Frontal cortex (tissue), 4 donors: ENCODE data around the gene SPRY4. TPM values are rescaled to one million over a fixed set of nuclear protein-coding genes. Genes with fewer than 3 reads are reported as not detected.
A peak's percentile ranks its signal among the peaks of the same experiment; 100 is the strongest.
"Not testable (repeated sequence)": the region's sequence is repeated elsewhere in the genome, so short reads cannot be mapped to it uniquely, and the experiment has no call there.

Experiments used
- DNase-seq, 2 donors: peaks; one replicate each; pipeline ENCODE4 v3.0.0; 2012; ENCODE audit warnings: low spot score in 2 of 2
- FAIRE-seq: peaks from 2 replicates; lab custom pipeline; 2012; peaks lifted over from hg19 to GRCh38; lab: Jason Lieb, UNC
- total RNA-seq: library from RNA; depleted of rRNA; stranded (reverse); fragments of >200 nt; gene quantifications from one replicate; pipeline ENCODE4 v1.2.3, GENCODE V29; 2014
- donor health status: control.
- donor health status: control.
- donor health status: control.

Gene SPRY4
- total RNA-seq, 1 donor from 2014 or later = 4.5 TPM

DNA sequence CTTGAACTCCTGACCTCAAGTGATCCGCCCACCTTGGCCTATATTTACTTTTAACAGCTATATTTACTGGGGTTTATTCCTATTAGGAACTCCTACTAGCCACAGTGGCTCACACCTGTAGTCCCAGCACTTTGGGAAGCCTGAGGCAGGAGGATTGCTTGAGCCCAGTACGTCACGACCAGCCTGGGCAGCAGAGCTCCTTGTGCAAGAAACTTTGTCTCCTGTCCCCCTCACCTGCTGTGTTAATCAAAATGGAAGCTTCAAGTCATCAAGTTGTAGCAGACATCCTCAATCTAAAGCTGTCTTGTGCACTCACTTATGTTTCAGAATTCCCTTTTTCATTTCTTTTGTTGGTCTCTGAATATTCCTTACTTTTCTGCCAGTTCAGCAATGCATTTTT lies 15.0 kb upstream of the SPRY4 start:
- FAIRE-seq (no peak), DNase-seq (no peak)

DNA sequence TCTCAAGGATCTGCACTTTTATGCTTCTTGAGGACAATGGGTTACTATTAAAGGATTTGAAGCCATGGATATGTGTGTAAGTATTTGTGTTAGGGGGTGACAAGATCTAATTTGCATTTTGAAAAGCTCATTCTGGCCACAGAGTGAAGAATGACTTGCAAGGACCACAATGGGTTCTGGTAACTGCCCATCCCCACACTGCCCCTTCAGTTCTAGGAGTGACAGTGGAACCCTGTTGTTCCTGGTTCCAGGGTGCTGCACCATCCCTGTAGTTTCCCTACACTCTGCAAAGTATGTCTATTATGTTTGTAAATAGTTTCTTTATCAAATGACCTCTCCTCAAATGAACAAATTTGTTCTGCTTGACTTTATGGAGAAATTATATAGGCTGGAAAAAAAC lies 9.7 kb upstream of the SPRY4 start:
- DNase-seq = no peak
- no peak for FAIRE-seq

DNA sequence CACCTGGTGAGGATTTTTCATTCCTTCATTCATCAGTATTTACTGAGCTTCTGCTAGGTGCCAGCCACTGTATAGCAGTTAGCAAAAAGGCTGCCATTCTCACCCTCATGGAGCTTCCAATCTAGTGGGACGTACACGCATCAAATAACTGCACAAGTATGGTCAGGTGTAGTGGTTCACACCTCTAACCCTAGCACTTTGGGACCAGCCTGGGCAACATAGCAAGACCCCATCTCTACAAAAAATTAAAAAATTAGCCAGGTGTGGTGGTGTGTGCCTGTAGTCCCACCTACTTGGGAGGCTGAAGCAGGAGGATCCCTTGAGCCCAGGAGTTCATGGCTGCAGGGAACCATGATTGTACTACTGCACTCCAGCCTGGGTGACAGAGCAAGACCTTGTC lies 8.9 kb upstream of the SPRY4 start:
- not testable (repeated sequence) for FAIRE-seq, DNase-seq

DNA sequence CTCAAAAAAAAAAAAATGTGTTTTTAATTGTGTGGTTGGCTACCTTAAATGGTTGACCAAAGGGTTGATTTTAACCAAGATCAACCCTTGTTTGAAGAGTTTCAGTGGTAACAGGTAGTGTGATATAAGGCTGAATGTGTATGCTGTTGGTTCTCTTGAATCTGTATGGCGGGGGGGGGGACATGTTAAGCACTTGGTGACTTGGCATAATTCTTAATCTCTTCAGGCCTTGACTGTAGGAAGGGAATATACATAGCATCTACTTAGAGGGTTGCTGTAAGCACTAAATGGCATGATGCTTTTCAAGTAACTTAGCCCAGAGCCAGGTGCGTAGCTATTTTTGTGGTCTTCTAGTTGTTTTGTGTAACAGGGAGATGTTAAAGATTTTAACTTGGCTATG lies 5.6 kb upstream of the SPRY4 start:
- DNase-seq (no peak), FAIRE-seq (no peak)

DNA sequence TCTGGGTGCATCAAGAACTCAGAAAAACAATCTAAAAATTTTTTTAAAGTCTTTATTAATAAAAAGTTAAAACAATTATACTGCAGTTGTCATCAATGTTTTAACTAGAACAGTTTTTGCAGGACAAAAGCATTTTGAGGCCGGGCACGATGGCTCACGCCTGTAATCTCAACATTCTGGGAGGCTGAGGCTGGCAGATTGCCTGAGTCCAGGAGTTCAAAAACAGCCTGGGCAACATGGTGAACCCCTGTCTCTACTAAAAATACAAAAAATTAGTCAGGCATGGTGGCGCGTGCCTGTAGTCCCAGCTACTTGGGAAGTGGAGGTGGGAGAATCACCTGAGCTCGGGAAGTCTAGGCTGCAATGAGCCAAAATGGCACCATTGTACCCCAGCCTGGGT lies 5.2 kb upstream of the SPRY4 start:
- DNase-seq (no peak), FAIRE-seq (no peak)

DNA sequence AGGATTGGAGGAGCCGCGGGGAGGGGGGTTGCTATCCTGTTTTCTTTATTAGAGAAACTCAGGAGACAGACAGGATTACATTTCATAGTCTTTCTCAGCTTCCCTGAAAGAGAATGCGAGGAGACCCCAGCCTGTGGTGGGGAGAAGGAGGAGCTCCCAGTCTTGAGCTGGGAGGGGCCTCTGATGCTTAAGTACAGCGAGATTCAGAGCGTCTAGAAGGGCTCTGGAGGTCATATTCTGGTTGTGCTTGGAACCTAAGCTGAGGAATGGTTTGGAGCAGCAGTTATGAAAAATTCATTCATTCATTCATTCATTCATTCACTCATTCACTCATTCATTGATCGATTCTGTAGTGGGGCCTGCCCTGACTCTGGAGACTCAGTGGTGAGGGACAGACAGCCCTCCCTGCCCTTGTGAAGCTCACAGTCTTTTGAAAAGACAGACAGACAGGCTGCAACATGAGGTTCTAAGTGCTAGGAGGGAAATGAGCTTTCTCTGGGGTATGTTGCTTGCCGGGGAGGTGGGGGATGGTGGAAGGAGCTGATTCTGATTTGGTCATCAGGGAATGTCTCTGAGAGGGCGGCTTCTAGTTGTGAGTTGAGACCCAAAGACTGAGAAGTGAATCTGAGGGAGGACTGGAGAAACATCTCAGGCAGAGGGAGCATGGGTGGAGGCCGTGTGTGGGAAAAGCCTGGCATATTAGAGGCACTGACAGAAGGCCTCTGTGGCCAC lies 2.5 kb upstream of the SPRY4 start:
- FAIRE-seq = no peak

DNA sequence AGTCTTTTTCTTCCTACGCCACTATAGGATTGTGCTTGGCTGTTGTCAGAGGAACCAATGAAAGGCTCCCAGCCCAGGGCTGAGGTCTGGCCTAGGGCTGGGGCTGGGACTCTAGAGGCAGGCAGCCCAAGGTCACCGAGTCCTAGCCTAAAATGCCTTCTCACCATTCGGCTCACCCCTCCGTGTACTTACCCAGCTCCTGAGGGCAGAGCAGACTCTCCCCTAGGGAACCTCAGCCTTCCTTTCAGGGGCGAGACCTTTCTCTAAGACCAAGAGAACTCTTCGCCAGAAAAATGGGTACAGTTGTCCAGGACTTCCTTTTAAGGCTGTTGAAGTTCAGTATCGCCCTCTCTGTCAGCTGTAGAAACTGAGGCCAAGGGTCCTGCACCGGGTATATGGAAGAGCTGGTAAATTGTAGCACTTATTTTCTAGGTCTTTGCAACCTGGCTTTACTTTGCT lies 1.7 kb upstream of the SPRY4 start:
- DNase-seq = no peak
- FAIRE-seq = no peak

More for the DNA sequence above, 2.5 kb upstream of the SPRY4 start:
- DNase-seq = no peak

DNA sequence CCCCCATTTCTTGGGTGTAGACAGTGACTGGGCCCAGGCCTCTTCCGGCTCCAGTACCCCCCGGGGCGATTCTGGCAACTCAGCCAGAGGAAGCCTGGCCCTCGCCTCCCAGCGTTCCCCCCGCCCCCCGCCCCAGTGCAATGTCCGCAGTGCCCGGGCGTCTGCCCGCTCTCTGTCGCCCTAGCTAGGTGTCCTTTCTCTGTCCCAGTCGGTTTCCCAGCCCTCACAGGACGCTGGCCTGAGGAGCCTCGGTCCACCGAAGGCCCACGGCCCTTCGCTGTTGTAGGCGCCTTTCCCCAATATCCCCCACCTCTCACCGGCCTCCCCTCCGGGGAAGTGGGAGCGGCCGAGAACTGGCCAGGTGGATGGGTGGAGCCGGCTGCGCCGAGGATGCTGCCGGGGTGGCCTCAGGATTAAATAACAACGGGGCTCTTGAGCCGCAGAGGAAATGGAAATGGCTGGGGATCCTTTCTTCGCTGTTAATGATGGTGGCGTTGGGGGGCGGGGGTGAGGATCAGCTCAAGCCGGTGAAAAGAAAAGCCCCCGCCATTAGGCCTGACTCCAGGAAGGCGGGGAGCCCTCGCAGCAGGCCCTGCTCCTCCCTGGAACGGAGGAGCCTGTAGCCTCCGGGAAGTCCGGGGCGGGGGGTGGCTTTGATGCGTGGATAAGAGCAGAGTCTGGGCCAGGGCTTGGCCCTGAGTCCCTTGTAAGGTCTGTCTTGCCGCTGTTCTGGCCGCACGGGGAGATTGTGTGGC lies 1.1 kb upstream of the SPRY4 start:
- no peak for FAIRE-seq
- peak in 1 of 2 donors; percentile 51 for DNase-seq

DNA sequence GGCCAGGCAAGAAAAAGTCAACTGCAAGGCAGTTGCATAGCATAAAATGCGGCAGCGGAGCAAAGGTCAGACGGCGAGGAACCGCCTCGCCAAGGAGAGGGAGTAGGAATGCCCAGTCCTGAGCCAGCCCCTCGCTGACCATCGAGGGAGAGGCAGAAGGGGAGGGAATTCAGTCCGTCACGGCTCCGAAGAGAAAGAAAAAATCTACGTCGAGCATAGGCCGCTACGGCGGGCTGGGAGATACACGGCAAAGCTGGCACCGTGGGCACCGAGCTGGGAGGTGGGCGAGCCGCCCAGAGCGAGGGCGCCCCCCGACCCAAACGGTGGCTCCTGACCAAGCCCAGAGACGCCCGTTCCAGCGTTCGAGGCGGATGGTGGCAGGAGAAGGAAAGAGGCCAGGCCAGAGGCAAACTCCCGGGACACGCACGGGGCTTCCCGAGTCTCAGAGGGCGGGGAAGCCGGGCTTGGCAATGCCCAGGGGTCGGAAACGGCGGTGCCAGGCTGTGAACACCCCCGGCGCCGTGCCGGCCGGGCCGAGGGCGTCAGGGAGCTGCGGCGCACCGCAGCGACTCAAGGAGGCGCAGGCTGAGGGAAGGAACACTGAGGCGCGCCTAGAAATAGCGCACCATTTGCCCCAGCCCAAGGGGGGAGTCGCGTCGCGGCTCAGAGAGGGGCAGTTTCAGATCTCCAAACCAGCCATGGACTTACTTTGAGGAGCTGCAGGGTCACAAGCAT lies 518 bp downstream of the SPRY4 start:
- FAIRE-seq = no peak
- DNase-seq = peak in 1 of 2 donors; percentile 40

DNA sequence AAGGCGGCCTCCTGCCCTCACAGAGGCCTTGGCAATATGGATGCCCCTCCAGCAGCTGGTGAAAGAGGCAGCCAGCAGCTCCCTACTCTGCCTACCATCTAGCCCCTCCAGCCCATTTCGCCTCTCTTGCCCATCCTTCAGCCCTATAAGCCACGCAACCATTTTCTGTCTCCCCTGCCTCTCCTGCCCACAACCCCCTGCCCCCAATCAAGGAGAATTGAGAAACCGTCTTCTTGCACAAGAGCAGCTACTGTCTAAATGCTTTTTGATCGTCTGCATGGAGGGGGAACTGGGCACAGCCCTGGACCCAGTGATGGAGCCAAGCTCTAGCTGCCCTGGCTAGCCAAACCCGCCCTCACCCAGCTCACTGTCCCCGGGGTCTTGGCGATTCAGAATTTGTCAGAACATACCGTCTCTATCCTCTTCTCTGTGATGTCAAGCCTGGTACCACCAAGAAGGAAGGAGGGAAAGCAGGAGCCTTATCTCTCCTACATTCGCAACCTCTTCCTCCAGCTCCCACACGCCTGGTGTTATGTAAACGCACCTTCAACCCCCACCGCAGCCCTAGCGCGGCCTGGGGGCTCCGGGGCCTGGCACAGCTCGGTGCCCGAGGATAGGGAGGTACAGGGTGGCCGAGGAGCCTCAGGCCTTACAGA lies 1.2 kb downstream of the SPRY4 start:
- FAIRE-seq (no peak), DNase-seq (no peak)

DNA sequence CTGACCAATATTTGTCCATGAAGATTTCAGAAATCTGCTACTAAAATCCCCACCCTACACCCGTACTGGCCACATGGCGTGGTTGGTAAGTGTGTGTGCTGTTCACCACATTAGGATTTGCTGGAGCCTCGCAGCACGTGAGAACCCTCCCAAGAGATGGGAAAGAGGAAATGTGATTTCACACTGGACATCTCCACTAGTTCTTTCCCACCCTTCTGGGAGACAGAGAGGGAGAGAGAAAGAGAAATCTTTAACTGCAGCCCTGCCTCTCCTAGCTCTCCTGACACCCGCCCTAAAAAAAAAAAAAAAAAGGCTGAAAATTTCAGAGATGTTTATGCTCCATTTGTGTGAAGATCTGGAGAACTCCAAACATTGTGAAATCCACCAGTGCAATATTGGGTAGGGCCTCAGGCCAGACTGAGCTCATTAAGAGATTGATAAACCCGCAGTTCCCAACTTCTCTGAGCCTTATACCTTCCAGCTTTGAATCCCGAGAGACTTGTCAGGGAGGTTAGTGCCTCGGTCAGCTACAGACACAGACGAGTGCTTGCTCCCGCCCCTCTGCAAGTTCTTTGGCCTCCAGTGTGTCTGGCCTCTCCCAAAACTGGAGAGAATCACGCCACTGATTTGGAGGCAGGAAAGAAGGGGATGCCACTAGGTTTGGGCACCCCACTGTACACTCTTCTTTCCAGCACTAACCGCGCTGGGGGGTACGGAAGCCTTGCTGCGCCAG lies 1.9 kb downstream of the SPRY4 start:
- DNase-seq = no peak
- FAIRE-seq = no peak

DNA sequence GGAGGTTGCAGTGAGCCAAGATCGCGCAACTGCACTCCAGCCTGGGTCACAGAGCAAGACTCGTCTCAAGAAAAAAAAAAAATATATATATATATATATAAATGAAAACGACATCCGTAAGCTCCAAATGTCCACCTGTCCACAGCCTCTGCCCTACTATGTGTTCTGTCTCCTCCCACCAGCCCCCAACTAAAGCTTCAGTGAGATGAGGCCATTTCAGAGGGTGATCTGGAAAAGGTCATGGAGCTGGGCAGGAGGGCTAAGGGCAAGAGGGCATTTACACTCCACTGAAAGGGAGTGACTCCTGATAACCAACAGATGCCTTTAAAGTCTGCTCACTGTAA lies 2.4 kb downstream of the SPRY4 start:
- no peak for DNase-seq

DNA sequence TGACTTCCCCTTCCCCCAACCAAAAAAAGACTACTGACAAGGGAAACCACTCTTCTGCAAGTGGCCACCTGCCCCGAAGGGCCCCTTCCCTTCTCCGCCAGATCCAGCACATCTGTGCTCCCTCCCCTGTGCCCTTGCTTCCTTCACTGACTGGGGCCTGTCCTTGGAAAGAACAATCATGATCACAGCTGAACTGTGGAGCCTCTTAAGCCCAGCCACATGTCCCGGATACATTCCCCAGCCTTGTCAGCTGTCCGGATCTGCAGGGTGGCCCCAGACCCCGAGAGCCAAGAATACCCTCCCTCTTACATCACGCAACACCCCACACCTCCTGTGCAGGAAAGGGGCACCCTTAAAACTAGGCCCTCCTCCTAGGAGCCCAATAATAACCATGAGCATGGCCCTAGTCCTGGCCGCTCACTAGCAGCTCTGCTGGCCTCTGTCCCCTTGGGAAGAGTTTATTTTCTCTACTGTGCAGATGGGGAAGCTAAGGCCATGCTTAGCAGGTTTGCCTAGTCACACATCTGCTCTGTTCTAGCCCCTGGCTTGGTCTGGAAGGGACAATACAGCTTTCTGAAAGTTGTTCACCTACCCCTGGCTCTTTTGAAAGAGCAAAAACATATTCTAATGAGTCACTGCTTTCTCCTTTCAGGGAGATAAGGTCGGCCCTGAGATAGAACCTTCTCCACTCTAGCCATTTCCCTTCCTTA lies 3.8 kb downstream of the SPRY4 start:
- DNase-seq (no peak), FAIRE-seq (no peak)

More for the DNA sequence above, 2.4 kb downstream of the SPRY4 start:
- no peak for FAIRE-seq

DNA sequence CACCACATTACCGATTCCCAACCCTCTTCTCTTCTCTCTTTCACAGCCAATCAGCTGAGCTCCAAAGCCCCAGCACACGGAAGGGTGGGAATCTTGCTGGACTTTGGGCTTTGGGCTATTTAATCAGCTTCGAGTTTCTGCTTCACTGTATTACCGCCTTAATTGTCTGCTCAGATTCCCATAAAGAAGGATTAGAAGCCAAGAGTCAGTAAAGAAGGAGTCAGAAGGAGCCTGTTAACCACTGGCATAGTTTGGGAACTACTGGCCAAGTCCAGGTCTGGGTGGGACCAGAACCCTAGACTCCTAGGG lies 4.4 kb downstream of the SPRY4 start:
- FAIRE-seq (no peak), DNase-seq (no peak)

DNA sequence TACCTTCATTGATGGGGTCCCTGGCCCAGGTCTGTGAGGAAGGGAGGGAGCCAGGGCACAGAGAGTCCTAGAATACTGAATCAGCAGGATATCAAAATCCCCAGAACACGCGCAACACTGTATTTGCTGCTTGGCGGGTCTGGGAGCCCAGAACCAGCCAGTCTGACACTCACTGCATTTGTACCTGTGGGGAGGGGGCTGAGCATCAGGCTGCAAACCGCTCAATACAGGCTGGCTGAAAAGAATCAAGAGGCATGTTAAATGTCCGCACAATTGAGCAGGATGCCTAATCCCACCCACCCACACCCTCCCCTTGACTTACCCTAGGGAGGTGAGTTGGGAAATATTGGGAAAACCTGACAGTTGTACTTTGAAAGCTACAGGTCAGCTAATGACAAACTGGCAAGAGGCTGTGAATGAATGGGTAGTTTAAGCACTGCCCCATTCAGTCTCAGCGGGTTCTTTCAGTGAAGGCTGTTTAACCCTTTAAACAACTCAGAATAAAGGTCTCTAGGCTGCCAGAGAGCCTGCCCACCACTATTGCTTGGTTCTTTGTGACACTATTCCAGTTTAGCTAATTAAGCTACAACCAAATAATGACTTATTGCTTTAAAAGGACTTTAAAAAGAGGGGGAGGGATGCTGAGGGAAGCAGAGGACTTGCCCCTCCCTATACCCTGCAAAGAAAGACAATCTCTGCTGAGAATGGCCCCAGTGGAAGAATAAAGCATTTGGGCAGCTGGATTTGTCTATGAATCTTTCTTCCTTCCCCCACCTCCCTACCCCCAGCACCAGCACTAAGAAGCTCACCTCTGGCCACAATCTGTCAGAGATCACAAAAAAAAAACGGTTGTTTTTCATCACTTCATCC lies 5.0 kb downstream of the SPRY4 start:
- FAIRE-seq (no peak), DNase-seq (no peak)

DNA sequence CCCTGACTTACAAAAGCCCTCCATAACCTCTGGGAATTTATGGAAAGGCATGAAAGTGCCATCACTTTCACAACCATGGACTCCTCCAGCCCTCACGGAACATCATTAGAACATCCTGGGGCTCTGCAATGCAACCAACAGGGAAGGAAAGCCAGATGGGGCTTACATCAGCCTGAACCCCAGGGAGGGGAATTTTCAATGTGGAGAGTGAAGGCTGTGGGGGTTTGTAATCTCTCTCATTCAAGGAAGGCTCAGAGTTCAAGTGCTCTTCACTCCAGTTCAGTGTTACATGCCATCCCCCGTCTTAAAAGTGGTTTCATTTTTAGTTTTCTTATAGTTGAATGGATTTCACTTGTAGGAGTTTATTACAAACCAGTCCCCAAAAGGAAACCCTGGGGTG lies 5.7 kb downstream of the SPRY4 start:
- FAIRE-seq = no peak
- DNase-seq = no peak

DNA sequence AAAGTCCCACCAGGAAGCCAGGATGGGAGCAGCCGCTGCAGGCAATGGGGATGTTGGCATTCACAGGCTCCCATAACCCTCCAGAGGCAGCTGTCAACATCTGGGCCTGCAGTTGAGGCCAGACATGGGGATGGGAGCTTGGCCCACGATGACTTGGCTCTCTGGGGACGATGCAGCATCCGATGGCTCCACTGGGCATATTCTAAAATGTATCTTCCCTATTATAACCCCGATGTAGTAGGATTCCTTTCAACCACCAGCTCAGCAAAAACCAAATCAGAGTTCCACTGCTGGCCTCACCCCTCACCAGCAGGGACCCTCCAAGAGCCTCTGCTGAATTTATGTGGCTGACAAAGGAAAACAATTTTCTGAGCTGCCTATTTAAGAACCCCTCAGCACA lies 7.1 kb downstream of the SPRY4 start:
- no peak for DNase-seq
- FAIRE-seq = no peak

DNA sequence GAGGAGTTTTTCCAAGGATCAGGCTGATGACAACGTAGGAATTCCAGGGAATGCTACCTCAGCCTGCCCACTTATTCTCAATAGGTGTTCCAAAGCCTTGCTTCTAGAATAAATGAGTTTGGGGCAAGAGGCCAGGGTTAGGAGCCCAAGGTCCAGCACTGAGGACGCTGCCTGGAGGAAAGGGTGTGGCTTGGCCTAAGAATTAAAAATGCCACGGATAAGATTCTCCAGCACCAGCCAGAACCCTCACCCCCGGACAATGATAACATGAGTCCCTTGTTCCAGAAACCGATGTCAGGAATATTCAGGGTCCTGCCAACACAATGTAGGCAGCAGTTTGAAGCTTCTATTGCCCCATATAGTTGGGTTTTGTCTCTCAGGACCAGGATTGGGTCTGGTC lies 7.6 kb downstream of the SPRY4 start:
- DNase-seq = no peak
- no peak for FAIRE-seq
